Esophagus muscularis mucosa (tissue), 4 donors: ENCODE data around the gene SLC35F2. TPM values are rescaled to one million over a fixed set of nuclear protein-coding genes. Genes with fewer than 3 reads are reported as not detected.

Experiments
- DNase-seq: peaks from one replicate; pipeline ENCODE4 v3.0.0-alpha.2; 2017; ENCODE audit errors: extremely low spot score
- H3K27ac ChIP-seq, 4 donors: fragments of 200-600 bp; sonication (generic); replicated peaks in 1 of 4; 1 replicate in 3 of 4; 2 replicates in 1 of 4; pipeline ENCODE4 v1.5.1; 2016 to 2019; ENCODE audit warnings: mild to moderate bottlenecking in 1 of 4
- H3K27me3 ChIP-seq, 4 donors: fragments of 200-600 bp; sonication (generic); one replicate each; pipeline versions ENCODE4 v1.5.1 to v1.6.0; 2016 to 2019
- H3K36me3 ChIP-seq, 4 donors: fragments of 200-600 bp; sonication (generic); one replicate each; pipeline ENCODE4 v1.5.1; 2016 to 2019
- H3K4me1 ChIP-seq, 4 donors: fragments of 200-600 bp; sonication (generic); one replicate each; pipeline ENCODE4 v1.5.1; 2016 to 2019
- H3K4me3 ChIP-seq, 4 donors: fragments of 200-600 bp; sonication (generic); 1 replicate in 2 of 4; 2 replicates in 2 of 4; pipeline ENCODE4 v1.5.1; 2016 to 2019; ENCODE audit warnings: mild to moderate bottlenecking in 4 of 4, moderate library complexity in 1 of 4
- H3K9me3 ChIP-seq, 4 donors: fragments of 200-600 bp; sonication (generic); 1 replicate in 3 of 4; 2 replicates in 1 of 4; pipeline ENCODE4 v1.5.1; 2016 to 2019
- CTCF ChIP-seq, 3 experiments: fragments of 200-600 bp in 2 of 3; fragments of 450-650 bp in 1 of 3; sonication (generic) in 2 of 3; IDR thresholded peaks; one replicate each; pipeline ENCODE4 v1.5.1; 2017 to 2019; ENCODE audit warnings: antibody characterized with exemption in 3 of 3, mild to moderate bottlenecking in 2 of 3, moderate library complexity in 1 of 3
- EP300 ChIP-seq: sonication (generic); formaldehyde crosslinking; IDR thresholded peaks from one replicate; pipeline ENCODE4 v1.6.1; 2017; ENCODE audit warnings: antibody characterized with exemption
- POLR2A ChIP-seq: fragments of 450-650 bp; IDR thresholded peaks from one replicate; pipeline ENCODE4 v1.6.1; 2017; ENCODE audit warnings: antibody characterized with exemption, moderate library complexity, mild to moderate bottlenecking, low read depth
- POLR2AphosphoS5 ChIP-seq, 2 donors: sonication (generic); formaldehyde crosslinking; IDR thresholded peaks; one replicate each; pipeline ENCODE4 v1.6.1; 2017; ENCODE audit warnings: antibody characterized with exemption in 2 of 2
- WGBS: methylation state at CpG from one replicate; pipeline ENCODE4 v1.1.5; 2018; 5-methylcytosine and 5-hydroxymethylcytosine counted together
- intact Hi-C: fragments of 100-400 bp; cut with DNase I; formaldehyde crosslinking; loops from one replicate; pipeline ENCODE4 v1.15.1; 2023
- total RNA-seq, 4 donors: library from RNA; depleted of rRNA; stranded (reverse); fragments of >200 nt; gene quantifications; one replicate each; pipeline versions ENCODE4 v1.1.0 to v1.2.1, GENCODE V29; 2016

The SLC35F2 gene
- total RNA-seq, 4 donors from 2014 or later, result 2.1 to 4.1 (median 3.9) TPM

- Histone ChIP-seq H3K4me1 (peaks cover 0 to 13% (median 4%) of the 10 kb centered on the region in 4 donors), H3K27ac (no peak overlapping the region), H3K36me3 (no peaks in the 10 kb centered on the region), H3K4me3 (no peak overlapping the region), H3K27me3 (peaks cover 0 to 4% (median 0%) of the 10 kb centered on the region in 4 donors), H3K9me3 (peaks cover 0 to 6% (median 2%) of the 10 kb centered on the region in 4 donors)
- DNase-seq, result no peak
- 32% methylated on average over 3 of the region's 3 CpGs for WGBS
- intact Hi-C loops, result no loop called here
- TF ChIP-seq POLR2AphosphoS5 (IDR thresholded peaks at IDR 0.05) (no peak), EP300 (no peak), POLR2A (no peak), CTCF (IDR thresholded peaks at IDR 0.05) (no peak)
Observed at GRCh38 chr11:107743191-107743590, 115.4 kb downstream of the SLC35F2 start.

GRCh38 chr11:107741044-107741823, 117.4 kb downstream of the SLC35F2 start:
- intact Hi-C loops, result no loop called here
- no peak for TF ChIP-seq POLR2AphosphoS5 (IDR thresholded peaks at IDR 0.05)
- no peak for TF ChIP-seq POLR2A
- peak in 1 of 3 experiments; percentile 37 for TF ChIP-seq CTCF (IDR thresholded peaks at IDR 0.05)
- peaks cover 0 to 4% (median 0%) of the 10 kb centered on the region in 4 donors for H3K27me3 ChIP-seq
- no peak overlapping the region for H3K27ac ChIP-seq
- no peaks in the 10 kb centered on the region for H3K4me1 ChIP-seq
- H3K4me3 ChIP-seq, result no peak overlapping the region
- no peaks in the 10 kb centered on the region for H3K36me3 ChIP-seq
- WGBS, result 44% methylated on average over 5 of the region's 7 CpGs
- H3K9me3 ChIP-seq, result peaks cover 0 to 6% (median 2%) of the 10 kb centered on the region in 4 donors
- DNase-seq, result no peak

Other genes with a start within 250 kb of the SLC35F2 start
- under 1 TPM in 1 of 4 donors, not detected in 3; 0.65 TPM for gene SLN, start 146.7 kb downstream of the SLC35F2 start, total RNA-seq
- 1 to 10 TPM in 1 of 4 donors, under 1 TPM in 3; 0.69 to 2.5 (median 0.77) TPM for gene RAB39A, start 69.7 kb upstream of the SLC35F2 start, total RNA-seq
- 10 to 100 TPM; 23.4 to 28.1 (median 26.3) TPM for gene CUL5, start 150.1 kb upstream of the SLC35F2 start, total RNA-seq